ENCODE data around the gene ZFYVE27.

DNA sequence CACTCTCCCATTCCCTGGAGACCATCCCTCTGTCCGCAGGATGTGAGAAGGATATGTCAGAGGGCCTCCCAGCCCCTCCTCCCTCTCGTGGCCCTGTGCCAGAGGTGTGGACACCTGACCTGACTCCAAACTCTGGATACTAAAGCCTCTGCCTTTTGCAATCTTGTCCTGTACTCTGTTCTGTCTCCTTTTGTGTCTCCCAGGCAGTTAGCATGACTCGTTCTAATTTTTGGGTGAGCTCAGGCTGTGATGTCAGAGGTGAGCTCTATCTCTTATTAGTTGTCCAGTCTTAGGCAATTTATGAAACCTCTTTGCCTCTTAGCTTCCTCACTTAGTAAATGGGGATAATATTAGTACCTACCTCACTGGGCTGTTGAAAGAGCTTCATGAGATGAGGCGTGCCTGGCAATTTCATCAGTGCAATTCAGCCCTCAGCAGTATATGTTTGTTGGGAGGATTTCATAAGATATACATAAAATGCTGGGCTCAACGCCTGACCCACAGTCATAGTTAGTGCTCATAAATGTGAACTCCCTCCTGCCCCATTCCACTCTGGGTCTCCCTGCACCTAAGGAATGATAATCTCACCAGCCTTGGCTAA, 12.5 kb upstream of the ZFYVE27 start:
- TF ChIP-seq, protein P1, sequence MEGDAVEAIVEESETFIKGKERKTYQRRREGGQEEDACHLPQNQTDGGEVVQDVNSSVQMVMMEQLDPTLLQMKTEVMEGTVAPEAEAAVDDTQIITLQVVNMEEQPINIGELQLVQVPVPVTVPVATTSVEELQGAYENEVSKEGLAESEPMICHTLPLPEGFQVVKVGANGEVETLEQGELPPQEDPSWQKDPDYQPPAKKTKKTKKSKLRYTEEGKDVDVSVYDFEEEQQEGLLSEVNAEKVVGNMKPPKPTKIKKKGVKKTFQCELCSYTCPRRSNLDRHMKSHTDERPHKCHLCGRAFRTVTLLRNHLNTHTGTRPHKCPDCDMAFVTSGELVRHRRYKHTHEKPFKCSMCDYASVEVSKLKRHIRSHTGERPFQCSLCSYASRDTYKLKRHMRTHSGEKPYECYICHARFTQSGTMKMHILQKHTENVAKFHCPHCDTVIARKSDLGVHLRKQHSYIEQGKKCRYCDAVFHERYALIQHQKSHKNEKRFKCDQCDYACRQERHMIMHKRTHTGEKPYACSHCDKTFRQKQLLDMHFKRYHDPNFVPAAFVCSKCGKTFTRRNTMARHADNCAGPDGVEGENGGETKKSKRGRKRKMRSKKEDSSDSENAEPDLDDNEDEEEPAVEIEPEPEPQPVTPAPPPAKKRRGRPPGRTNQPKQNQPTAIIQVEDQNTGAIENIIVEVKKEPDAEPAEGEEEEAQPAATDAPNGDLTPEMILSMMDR (conservative IDR thresholded peaks at IDR 0.05) = no peak
- no peak for TF ChIP-seq ZFX (IDR thresholded peaks at IDR 0.05)
